ENCODE measurements around the gene TRIP6. TPM values are rescaled to one million over a fixed set of nuclear protein-coding genes. Genes with fewer than 3 reads are reported as not detected.

TRIP6 gene
- total and polyA plus RNA-seq, 5 donors, result 31.4 to 49.6 (median 44.7) TPM

DNA sequence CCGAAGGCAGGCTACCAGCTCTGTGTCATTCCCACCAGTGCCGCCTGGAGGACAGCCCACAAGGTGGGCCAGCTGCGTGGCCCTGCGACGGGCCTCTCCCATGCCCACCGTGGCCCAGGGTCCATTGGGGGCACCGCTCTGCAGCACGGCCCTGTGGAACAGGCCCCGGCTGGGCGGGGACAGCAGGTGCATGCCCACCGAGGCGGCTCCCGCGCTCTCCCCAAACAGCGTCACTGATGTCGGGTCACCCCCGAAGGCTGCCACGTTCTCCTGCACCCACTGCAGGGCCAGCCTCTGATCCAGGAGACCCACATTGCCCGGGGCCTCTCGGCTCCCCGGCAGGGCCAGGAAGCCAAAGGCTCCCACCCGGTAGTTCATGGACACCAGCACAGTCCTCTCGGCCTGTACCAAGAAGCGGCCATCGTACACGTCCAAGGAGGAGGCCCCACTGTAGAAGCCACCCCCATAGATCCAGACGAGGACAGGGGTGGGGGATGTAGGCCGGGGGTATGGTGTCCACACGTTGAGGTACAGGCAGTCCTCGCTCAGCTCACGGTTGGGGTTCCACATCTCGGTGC lies 26.2 kb downstream of the TRIP6 start:
- Histone ChIP-seq H3K4me3 (ENCODE audit: low read length) (no peak overlapping the region), H3K9me3 (ENCODE audit: control insufficient read depth, low read length) (no peaks in the 10 kb centered on the region), H3K27ac (ENCODE audit: low read length) (no peak overlapping the region), H3K27me3 (ENCODE audit: control insufficient read depth, insufficient read depth) (no peaks in the 10 kb centered on the region), H3K4me1 (ENCODE audit: control insufficient read depth, insufficient read depth, low read length) (peaks cover 4% of the 10 kb centered on the region)
- WGBS, result 92% methylated on average over 32 of the region's 32 CpGs
- ATAC-seq, result no peak
- DNase-seq, result peak in 1 of 3 donors; percentile 24
- intact Hi-C loops (cut with DNase I), result loop anchor here in 1 of 4 donors (10.0 kb wide), 1 partner anchor 271 kb away; the partner anchor contains the start of gene VGF

DNA sequence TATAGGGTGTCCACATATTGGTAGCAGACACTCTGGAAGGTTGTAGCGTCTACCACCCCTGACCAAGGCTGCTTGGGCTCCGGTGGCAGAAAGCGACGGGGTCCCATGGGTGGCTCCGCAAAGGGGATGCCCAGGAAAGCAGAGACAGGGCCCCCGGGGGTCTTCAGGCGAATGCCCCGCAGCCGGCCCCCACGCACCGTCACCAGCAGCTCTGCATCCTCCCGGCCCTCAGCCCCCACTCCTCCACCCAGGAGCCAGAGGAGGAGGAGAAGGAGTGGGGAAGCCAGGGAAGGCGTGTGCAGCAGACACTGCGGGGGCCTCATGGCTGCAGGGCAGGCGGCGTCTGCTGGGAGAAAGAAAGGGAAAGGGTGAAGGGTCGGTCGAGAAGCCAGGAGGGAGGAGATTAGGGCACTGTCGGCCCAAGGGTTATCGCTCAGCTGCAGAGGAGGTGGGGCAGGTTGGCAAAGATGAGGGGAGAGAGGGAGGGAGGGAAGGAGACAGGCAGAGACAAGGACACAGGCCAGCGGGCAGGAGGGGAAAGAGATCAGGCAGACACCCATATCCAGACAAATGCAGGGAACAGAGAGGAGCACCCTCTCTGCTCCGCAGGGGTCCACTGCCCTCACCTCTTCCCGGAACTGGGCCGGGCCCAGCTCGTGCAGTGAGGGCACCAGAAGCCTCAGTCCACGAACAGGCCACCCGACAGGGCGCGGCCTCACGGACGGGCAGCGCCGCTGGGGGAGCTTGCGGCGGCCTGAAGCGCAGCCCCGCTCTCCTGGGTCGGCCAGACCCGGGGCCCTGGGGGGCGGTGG lies 26.9 kb downstream of the TRIP6 start:
- no peak for ATAC-seq
- 38% methylated on average over 40 of the region's 40 CpGs for WGBS
- Histone ChIP-seq H3K27ac (ENCODE audit: low read length) (no peak overlapping the region), H3K9me3 (ENCODE audit: control insufficient read depth, low read length) (no peaks in the 10 kb centered on the region), H3K27me3 (ENCODE audit: control insufficient read depth, insufficient read depth) (no peaks in the 10 kb centered on the region), H3K4me3 (ENCODE audit: low read length) (no peak overlapping the region), H3K4me1 (ENCODE audit: control insufficient read depth, insufficient read depth, low read length) (no peaks in the 10 kb centered on the region)
- DNase-seq, result peak in 1 of 3 donors; percentile 21
- intact Hi-C loops (cut with DNase I), result loop anchor here in 1 of 4 donors (10.0 kb wide), 1 partner anchor 271 kb away; the partner anchor contains the start of gene VGF

- Histone ChIP-seq H3K4me3 (ENCODE audit: low read length) (peak overlapping the region; percentile 53), H3K4me1 (ENCODE audit: control insufficient read depth, insufficient read depth, low read length) (no peaks in the 10 kb centered on the region), H3K27ac (ENCODE audit: low read length) (no peak overlapping the region), H3K27me3 (ENCODE audit: control insufficient read depth, insufficient read depth) (no peaks in the 10 kb centered on the region), H3K9me3 (ENCODE audit: control insufficient read depth, low read length) (no peaks in the 10 kb centered on the region)
- peak; percentile 61 to 84 (median 82) for DNase-seq
- peak in 1 of 2 donors; percentile 4 for ATAC-seq
- intact Hi-C loops (cut with DNase I), result loop anchor here in 3 of 4 donors (5.0 to 10.0 kb wide), 3 partner anchors 162 to 270 kb away; partner anchors contain the start of gene VGF (in 1 of the 3)
- WGBS, result 1% methylated on average over 83 of the region's 83 CpGs
Observed at GRCh38 chr7:100894860-100895700, 27.9 kb downstream of the TRIP6 start.

GRCh38 chr7:100895701-100895955 lies 28.4 kb downstream of the TRIP6 start, which contains the start of gene ACHE:
TSS of gene ACHE (minus strand) at chr7:100895888. CDS start at chr7:100894232, 1,656 bp downstream.
- under 1% methylated on average over 31 of the region's 32 CpGs for WGBS
- no peak for DNase-seq

GRCh38 chr7:100895956-100896731 lies 29.0 kb downstream of the TRIP6 start:
- 3% methylated on average over 53 of the region's 54 CpGs for WGBS
- Histone ChIP-seq H3K4me1 (ENCODE audit: control insufficient read depth, insufficient read depth, low read length) (no peaks in the 10 kb centered on the region), H3K27me3 (ENCODE audit: control insufficient read depth, insufficient read depth) (no peaks in the 10 kb centered on the region), H3K9me3 (ENCODE audit: control insufficient read depth, low read length) (no peaks in the 10 kb centered on the region), H3K27ac (ENCODE audit: low read length) (no peak overlapping the region), H3K4me3 (ENCODE audit: low read length) (peak overlapping the region; percentile 53)
- intact Hi-C loops (cut with DNase I), result loop anchor here (2.0 to 10.0 kb wide), 4 partner anchors 161 to 269 kb away; partner anchors contain the start of gene VGF (in 1 of the 4)
- DNase-seq (peak in 2 of 3 donors; percentile 49 to 82), ATAC-seq (peak in 1 of 2 donors; percentile 22)

More at GRCh38 chr7:100895701-100895955, 28.4 kb downstream of the TRIP6 start, which contains the start of gene ACHE:
- Histone ChIP-seq H3K9me3 (ENCODE audit: control insufficient read depth, low read length) (no peaks in the 10 kb centered on the region), H3K27me3 (ENCODE audit: control insufficient read depth, insufficient read depth) (no peaks in the 10 kb centered on the region), H3K27ac (ENCODE audit: low read length) (no peak within 1 kb of the TSS), H3K4me3 (ENCODE audit: low read length) (peak within 1 kb of the TSS; percentile 53), H3K4me1 (ENCODE audit: control insufficient read depth, insufficient read depth, low read length) (no peaks in the 10 kb centered on the region)
- intact Hi-C loops (cut with DNase I), result loop anchor here in 3 of 4 donors (5.0 to 10.0 kb wide), 3 partner anchors 162 to 269 kb away; partner anchors contain the start of gene VGF (in 1 of the 3)
- ATAC-seq, result peak; percentile 4 to 20

DNA sequence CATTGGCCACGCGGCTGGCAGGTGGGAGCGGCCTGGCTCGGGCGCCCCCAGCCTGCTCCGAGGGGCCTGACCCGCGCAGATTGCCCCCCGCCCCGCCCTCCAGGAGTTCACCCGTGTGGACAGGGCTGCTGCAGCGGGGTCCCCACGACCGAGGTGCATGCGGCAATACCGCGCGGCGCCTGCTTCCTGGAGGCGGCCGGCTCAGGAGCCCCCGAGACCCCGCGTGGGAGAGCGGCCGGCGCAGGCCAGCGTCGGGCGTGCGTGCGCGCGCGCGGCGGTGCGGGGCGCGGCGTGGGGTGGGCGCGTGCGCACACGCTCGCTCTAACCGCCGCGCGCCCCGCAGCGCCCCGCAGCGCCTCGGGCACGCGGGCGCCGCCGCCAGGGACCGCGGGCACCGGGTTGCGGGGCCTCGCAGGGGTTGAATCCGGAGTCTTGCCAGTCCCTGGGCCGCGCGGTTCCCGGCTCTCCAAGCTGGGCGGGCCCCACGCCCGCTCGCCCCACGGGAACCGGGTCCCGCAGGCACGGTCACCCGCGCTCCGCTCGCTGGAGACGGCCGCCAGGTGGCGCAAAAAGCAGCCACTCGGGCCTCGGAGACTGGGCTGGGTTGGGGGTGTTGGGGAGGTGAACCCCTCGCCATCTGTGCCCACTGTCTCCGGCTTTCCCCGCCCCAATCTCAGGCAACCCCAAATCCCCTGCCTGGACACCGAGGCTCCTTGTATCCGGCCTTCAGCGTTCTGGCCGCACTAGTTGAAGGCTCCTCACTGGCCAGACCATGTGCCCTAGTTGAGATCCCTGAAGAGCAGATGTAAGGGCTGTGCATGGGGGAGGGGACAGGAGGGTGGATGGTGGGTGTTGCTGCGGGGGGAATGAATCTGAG lies 29.8 kb downstream of the TRIP6 start:
- H3K27ac ChIP-seq (ENCODE audit: low read length), result no peak overlapping the region
- peak; percentile 71 to 82 (median 79) for DNase-seq
- no peaks in the 10 kb centered on the region for H3K27me3 ChIP-seq (ENCODE audit: control insufficient read depth, insufficient read depth)
- H3K4me3 ChIP-seq (ENCODE audit: low read length), result peak overlapping the region; percentile 29
- no peaks in the 10 kb centered on the region for H3K9me3 ChIP-seq (ENCODE audit: control insufficient read depth, low read length)
- intact Hi-C loops (cut with DNase I), result loop anchor here (2.0 to 10.0 kb wide), 4 partner anchors 160 to 268 kb away; partner anchors contain the start of gene VGF (in 1 of the 4)
- peak; percentile 39 to 40 for ATAC-seq
- 2% methylated on average over 95 of the region's 95 CpGs for WGBS
- no peaks in the 10 kb centered on the region for H3K4me1 ChIP-seq (ENCODE audit: control insufficient read depth, insufficient read depth, low read length)

GRCh38 chr7:100897772-100898454 lies 30.7 kb downstream of the TRIP6 start:
- no peak for DNase-seq
- Histone ChIP-seq H3K4me3 (ENCODE audit: low read length) (no peak overlapping the region), H3K27ac (ENCODE audit: low read length) (no peak overlapping the region), H3K9me3 (ENCODE audit: control insufficient read depth, low read length) (no peaks in the 10 kb centered on the region), H3K27me3 (ENCODE audit: control insufficient read depth, insufficient read depth) (no peaks in the 10 kb centered on the region), H3K4me1 (ENCODE audit: control insufficient read depth, insufficient read depth, low read length) (no peaks in the 10 kb centered on the region)
- ATAC-seq, result no peak
- WGBS, result 60% methylated on average over 13 of the region's 13 CpGs
- intact Hi-C loops (cut with DNase I), result loop anchor here (2.0 to 10.0 kb wide), 4 partner anchors 159 to 267 kb away; partner anchors contain the start of gene VGF (in 1 of the 4)

GRCh38 chr7:100899432-100899831 lies 32.2 kb downstream of the TRIP6 start:
- no peaks in the 10 kb centered on the region for H3K4me1 ChIP-seq (ENCODE audit: control insufficient read depth, insufficient read depth, low read length)
- 88% methylated on average over 5 of the region's 5 CpGs for WGBS
- intact Hi-C loops (cut with DNase I), result loop anchor here in 3 of 4 donors (5.0 to 10.0 kb wide), 3 partner anchors 158 to 265 kb away; partner anchors contain the start of gene VGF (in 1 of the 3)
- H3K4me3 ChIP-seq (ENCODE audit: low read length), result no peak overlapping the region
- H3K27ac ChIP-seq (ENCODE audit: low read length), result no peak overlapping the region
- H3K9me3 ChIP-seq (ENCODE audit: control insufficient read depth, low read length), result no peaks in the 10 kb centered on the region
- no peaks in the 10 kb centered on the region for H3K27me3 ChIP-seq (ENCODE audit: control insufficient read depth, insufficient read depth)
- no peak for DNase-seq
- no peak for ATAC-seq

- H3K27me3 ChIP-seq (ENCODE audit: control insufficient read depth, insufficient read depth), result no peaks in the 10 kb centered on the region
- no peak for ATAC-seq
- H3K4me1 ChIP-seq (ENCODE audit: control insufficient read depth, insufficient read depth, low read length), result no peaks in the 10 kb centered on the region
- H3K4me3 ChIP-seq (ENCODE audit: low read length), result no peak overlapping the region
- intact Hi-C loops (cut with DNase I), result no loop called here
- H3K27ac ChIP-seq (ENCODE audit: low read length), result no peak overlapping the region
- DNase-seq, result no peak
- 84% methylated on average over 2 of the region's 2 CpGs for WGBS
- no peaks in the 10 kb centered on the region for H3K9me3 ChIP-seq (ENCODE audit: control insufficient read depth, low read length)
Observed at GRCh38 chr7:100900978-100901377, 33.8 kb downstream of the TRIP6 start.

Data from right cardiac atrium (tissue), 5 donors.